MCF 10A (cell line): ENCODE measurements around the gene IER3. TPM values are rescaled to one million over a fixed set of nuclear protein-coding genes. Genes with fewer than 3 reads are reported as not detected.

Source experiments
- Bru-seq: library from RNA; stranded (reverse); fragments of 400-500 nt; gene quantifications from one replicate; lab custom pipeline; 2021; lab: Mats Ljungman, UMichigan
- BruChase-seq, 2 experiments: library from RNA; stranded (reverse); fragments of 400-500 nt; gene quantifications; one replicate each; lab custom pipeline; 2021; lab: Mats Ljungman, UMichigan
- BruUV-seq: library from RNA; stranded (reverse); fragments of 400-500 nt; replicated peaks from 2 replicates; lab custom pipeline; 2021; lab: Mats Ljungman, UMichigan
- CTCF ChIA-PET: fragments of 300-600 bp; sonication (Branson Sonifier 250); formaldehyde crosslinking; extraction: SDS; loops from one replicate; lab custom pipeline; 2021; ENCODE audit warnings: antibody characterized with exemption, inconsistent platforms; lab: Yijun Ruan, JAX
- POLR2A ChIA-PET: fragments of 300-600, 350-650 bp; sonication (Branson Sonifier 250); formaldehyde crosslinking; extraction: SDS; loops from one replicate; lab custom pipeline; 2020; ENCODE audit warnings: antibody characterized with exemption, inconsistent platforms; lab: Yijun Ruan, JAX
- DNase-seq: peaks from one replicate; pipeline ENCODE4 v3.0.0-alpha.2; 2018; ENCODE audit not compliant: unreplicated experiment
- H3K27ac Mint-ChIP-seq: one replicate; pipeline ENCODE4 v1.8.0; 2022; ENCODE audit warnings: mild to moderate bottlenecking, low read depth, mixed read lengths; ENCODE audit not compliant: unreplicated experiment
- H3K27me3 Mint-ChIP-seq: one replicate; pipeline ENCODE4 v1.8.0; 2022; ENCODE audit warnings: mixed read lengths; ENCODE audit not compliant: insufficient read depth, unreplicated experiment
- H3K36me3 Mint-ChIP-seq: one replicate; pipeline ENCODE4 v1.8.0; 2022; ENCODE audit warnings: mild to moderate bottlenecking, moderate library complexity, mixed read lengths; ENCODE audit not compliant: insufficient read depth, unreplicated experiment
- H3K4me1 Mint-ChIP-seq: one replicate; pipeline ENCODE4 v1.8.0; 2022; ENCODE audit warnings: mixed read lengths; ENCODE audit not compliant: insufficient read depth, unreplicated experiment
- H3K4me3 Mint-ChIP-seq: one replicate; pipeline ENCODE4 v1.8.0; 2022; ENCODE audit warnings: mild to moderate bottlenecking, moderate library complexity, mixed read lengths; ENCODE audit not compliant: unreplicated experiment
- H3K9me3 Mint-ChIP-seq: one replicate; pipeline ENCODE4 v1.8.0; 2022; ENCODE audit warnings: mixed read lengths; ENCODE audit not compliant: unreplicated experiment
- intact Hi-C: fragments of 100-400 bp; cut with micrococcal nuclease; formaldehyde crosslinking; loops from 2 replicates; pipeline ENCODE4 v1.14.1; 2022
- long read RNA-seq: library from polyadenylated mRNA; stranded (forward); transcript quantifications from one replicate; pipeline ENCODE4 v2.0.0, GENCODE V29; 2022
- total RNA-seq: library from RNA; stranded (reverse); gene quantifications from 2 replicates; pipeline ENCODE4 v1.2.3, GENCODE V29; 2022
- TF ChIP-seq, protein P1 (sequence below): fragments of 200-600 bp; IDR thresholded peaks from one replicate; pipeline ENCODE4 v1.8.0; 2022; ENCODE audit warnings: antibody characterized with exemption, mild to moderate bottlenecking; ENCODE audit not compliant: unreplicated experiment

The IER3 gene, protein sequence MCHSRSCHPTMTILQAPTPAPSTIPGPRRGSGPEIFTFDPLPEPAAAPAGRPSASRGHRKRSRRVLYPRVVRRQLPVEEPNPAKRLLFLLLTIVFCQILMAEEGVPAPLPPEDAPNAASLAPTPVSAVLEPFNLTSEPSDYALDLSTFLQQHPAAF
- total RNA-seq, result 154 and 192 TPM in 2 replicates
- percentile 100 among the genes with signal in this experiment for Bru-seq, nascent RNA
- BruChase-seq, experiment 1, labeled RNA remaining after a 6-hour chase, result percentile 90 among the genes with signal in this experiment
- percentile 98 among the genes with signal in this experiment for BruChase-seq, experiment 2, labeled RNA remaining after a 2-hour chase
- long read RNA-seq, transcript IER3-202 (1 exons, 1,350 nt), result minor isoform, 16 of 59 reads
- long read RNA-seq, transcript IER3-201 (2 exons, 1,244 nt), result major isoform, 43 of 59 reads
- long read RNA-seq, partial matches to known transcripts, result 0 of 59 reads
- long read RNA-seq, other reads (novel, unspliced or antisense), result 0 of 59 reads

DNA sequence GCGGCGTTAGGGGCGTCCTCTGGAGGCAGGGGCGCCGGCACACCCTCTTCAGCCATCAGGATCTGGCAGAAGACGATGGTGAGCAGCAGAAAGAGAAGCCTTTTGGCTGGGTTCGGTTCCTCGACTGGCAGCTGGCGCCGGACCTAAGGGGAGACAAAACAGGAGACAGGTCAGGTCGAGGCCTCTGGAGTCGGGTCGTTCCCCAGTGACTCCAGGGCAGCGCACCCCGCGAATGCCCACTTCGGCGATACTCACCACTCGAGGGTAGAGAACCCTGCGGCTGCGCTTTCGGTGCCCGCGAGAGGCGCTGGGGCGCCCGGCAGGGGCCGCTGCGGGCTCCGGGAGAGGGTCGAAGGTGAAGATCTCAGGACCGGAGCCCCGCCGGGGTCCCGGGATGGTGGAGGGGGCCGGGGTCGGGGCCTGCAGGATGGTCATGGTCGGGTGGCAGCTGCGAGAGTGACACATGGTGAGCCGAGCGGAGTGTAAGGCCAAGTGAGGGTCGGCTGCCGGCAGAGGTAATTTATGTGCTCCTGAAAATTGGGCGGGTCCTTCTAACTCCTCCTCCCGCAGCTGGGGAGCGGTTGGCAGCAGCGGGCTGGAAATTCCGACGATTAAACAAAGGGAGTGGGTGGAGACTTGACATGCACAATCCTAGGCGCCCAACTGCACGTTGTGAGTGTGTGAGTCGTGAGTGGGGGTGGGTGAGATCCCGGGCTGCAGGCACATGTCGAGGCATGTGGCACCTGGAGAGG is at the start of gene IER3:
Gene IER3 (minus strand): TSS at position 494 of the 752 bp plus-strand sequence. CDS start 29 bp downstream, at position 465.
- peaks cover 51% of the 10 kb centered on the region for H3K4me1 Mint-ChIP-seq
- no peaks in the 10 kb centered on the region for H3K9me3 Mint-ChIP-seq
- no TSS peak for BruUV-seq
- peak; percentile 97 for DNase-seq
- no peaks in the 10 kb centered on the region for H3K27me3 Mint-ChIP-seq
- ChIA-PET POLR2A (interaction anchor here (0.6 to 9.2 kb wide), 24 partner anchors 8 to 383 kb away, joined by 3 to 159 read pairs (median 5); partner anchors contain the start of genes DDR1 and MDC1), CTCF (interaction anchor here (0.5 to 2.1 kb wide), 13 partner anchors 8 to 140 kb away, joined by 3 to 31 read pairs (median 4); no protein-coding TSS in a partner anchor)
- H3K4me3 Mint-ChIP-seq, result peak within 1 kb of the TSS; percentile 91
- peak within 1 kb of the TSS; percentile 90 for H3K27ac Mint-ChIP-seq
- TF ChIP-seq, protein P1, sequence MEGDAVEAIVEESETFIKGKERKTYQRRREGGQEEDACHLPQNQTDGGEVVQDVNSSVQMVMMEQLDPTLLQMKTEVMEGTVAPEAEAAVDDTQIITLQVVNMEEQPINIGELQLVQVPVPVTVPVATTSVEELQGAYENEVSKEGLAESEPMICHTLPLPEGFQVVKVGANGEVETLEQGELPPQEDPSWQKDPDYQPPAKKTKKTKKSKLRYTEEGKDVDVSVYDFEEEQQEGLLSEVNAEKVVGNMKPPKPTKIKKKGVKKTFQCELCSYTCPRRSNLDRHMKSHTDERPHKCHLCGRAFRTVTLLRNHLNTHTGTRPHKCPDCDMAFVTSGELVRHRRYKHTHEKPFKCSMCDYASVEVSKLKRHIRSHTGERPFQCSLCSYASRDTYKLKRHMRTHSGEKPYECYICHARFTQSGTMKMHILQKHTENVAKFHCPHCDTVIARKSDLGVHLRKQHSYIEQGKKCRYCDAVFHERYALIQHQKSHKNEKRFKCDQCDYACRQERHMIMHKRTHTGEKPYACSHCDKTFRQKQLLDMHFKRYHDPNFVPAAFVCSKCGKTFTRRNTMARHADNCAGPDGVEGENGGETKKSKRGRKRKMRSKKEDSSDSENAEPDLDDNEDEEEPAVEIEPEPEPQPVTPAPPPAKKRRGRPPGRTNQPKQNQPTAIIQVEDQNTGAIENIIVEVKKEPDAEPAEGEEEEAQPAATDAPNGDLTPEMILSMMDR, result peak; percentile 47
- H3K36me3 Mint-ChIP-seq, result peaks cover 50% of the 10 kb centered on the region
- intact Hi-C loops, result loop anchor here (1.0 to 5.0 kb wide), 4 partner anchors 38 to 343 kb away; no protein-coding TSS in a partner anchor

DNA sequence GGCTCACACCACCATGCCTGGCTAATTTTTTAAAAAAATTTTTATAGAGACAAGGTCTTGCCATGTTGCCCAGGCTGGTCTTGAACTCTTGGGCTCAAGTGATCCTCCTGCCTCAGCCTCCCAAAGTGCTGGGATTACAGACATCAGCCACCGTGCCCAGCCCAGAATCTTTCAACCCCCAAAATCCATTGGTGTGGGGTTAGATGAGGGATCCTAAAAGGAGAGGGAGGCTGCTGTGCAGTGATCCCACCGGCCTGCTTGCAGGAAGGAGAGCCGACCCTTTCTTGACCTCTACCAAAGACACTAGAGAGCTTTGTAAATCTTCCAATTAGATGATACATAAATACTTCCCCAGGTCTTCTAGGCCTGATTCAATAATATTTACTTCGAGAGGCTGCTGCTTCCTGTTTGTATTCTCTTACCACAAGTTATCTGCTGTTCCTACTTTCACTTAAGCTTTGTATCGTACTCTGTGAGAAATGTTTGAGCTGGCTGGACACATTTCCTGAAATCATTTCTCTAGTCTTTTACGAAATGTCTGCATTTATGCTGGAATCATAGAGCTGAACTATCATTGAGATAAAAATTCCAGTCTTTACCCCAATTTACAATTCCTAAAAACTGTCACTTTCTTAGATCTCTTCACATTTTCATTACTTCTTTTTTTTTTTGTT is 49.3 kb upstream of the IER3 start:
- CTCF ChIA-PET, result no interaction called here
- POLR2A ChIA-PET, result interaction anchor here (0.9 to 1.5 kb wide), 2 partner anchors 12 to 16 kb away, joined by 3 to 7 read pairs; no protein-coding TSS in a partner anchor
- TF ChIP-seq, protein P1, result no peak
- intact Hi-C loops, result no loop called here
- Mint-ChIP-seq H3K27me3 (no peaks in the 10 kb centered on the region), H3K4me3 (no peak overlapping the region), H3K27ac (peak overlapping the region; percentile 54), H3K36me3 (no peaks in the 10 kb centered on the region), H3K9me3 (no peaks in the 10 kb centered on the region), H3K4me1 (no peaks in the 10 kb centered on the region)
- no TSS peak for BruUV-seq
- no peak for DNase-seq

DNA sequence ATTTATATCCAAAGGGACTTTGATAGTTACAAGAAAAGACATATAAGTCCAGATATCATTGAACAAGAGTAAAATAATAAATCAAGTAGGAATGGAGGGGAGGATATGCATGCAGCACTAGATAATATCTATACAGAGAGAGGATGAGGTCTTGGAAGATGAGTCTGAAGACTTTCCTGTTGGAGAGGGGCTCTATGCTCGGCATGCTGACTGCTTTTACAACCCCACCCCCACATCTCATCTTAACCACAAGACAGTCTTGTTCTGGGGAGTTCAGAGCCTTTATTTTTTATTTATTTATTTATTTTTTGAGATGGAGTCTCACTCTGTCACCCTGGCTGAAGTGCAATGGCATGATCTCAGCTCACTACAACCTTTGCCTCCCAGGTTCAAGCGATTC is 48.4 kb upstream of the IER3 start:
- Mint-ChIP-seq H3K36me3 (no peaks in the 10 kb centered on the region), H3K27ac (no peak overlapping the region), H3K27me3 (no peaks in the 10 kb centered on the region), H3K4me1 (peaks cover 5% of the 10 kb centered on the region), H3K4me3 (no peak overlapping the region), H3K9me3 (no peaks in the 10 kb centered on the region)
- CTCF ChIA-PET, result no interaction called here
- BruUV-seq, result no TSS peak
- TF ChIP-seq, protein P1, result no peak
- POLR2A ChIA-PET, result interaction anchor here (0.9 to 1.2 kb wide), 2 partner anchors 17 to 71 kb away, joined by 3 read pairs; no protein-coding TSS in a partner anchor
- intact Hi-C loops, result no loop called here
- DNase-seq, result no peak
